NT2/D1 (cell line): Measurements from ENCODE around the gene KLHL29.

ENCODE experiments used
- SUZ12 ChIP-seq: IDR thresholded peaks from 2 replicates; pipeline ENCODE4 v1.6.1; 2011; ENCODE audit not compliant: insufficient read length, insufficient read depth; ENCODE audit errors: extremely low read depth
- ZNF274 ChIP-seq: IDR thresholded peaks from 2 replicates; pipeline ENCODE4 v1.6.1; 2011; ENCODE audit warnings: mild to moderate bottlenecking, low read depth, low read length

GRCh38 chr2:23460993-23461392, 76.0 kb downstream of the KLHL29 start:
- TF ChIP-seq SUZ12, result no peak
- TF ChIP-seq ZNF274, result no peak
